ENCODE measurements around the gene STK32B. TPM values are rescaled to one million over a fixed set of nuclear protein-coding genes. Genes with fewer than 3 reads are reported as not detected.

STK32B gene
- total RNA-seq, 1 donor = 5.3 TPM

DNA sequence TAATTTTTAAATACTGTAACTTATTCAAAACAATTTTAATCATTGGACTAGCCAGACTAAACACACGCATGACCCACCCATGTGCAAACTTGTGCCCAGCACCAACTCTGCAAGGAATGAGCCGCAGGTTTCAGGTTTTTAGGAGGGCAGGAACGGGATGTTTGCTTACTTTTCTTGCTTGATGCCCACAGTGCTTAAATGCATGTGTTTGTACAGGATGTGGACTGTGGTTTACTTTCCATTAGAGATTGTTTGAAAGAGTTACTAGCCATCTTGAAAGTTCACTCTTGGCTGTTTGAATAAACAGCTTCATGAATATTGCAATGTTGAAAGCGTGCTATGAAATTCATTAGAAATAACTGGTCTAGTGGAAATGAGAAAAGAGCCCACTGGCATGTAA lies 83.3 kb downstream of the STK32B start:
- DNase-seq (ENCODE audit: low read depth) = no peak
- H3K4me3 ChIP-seq (ENCODE audit: low read depth, low read length) = no peak overlapping the region
- TF ChIP-seq, protein P1, sequence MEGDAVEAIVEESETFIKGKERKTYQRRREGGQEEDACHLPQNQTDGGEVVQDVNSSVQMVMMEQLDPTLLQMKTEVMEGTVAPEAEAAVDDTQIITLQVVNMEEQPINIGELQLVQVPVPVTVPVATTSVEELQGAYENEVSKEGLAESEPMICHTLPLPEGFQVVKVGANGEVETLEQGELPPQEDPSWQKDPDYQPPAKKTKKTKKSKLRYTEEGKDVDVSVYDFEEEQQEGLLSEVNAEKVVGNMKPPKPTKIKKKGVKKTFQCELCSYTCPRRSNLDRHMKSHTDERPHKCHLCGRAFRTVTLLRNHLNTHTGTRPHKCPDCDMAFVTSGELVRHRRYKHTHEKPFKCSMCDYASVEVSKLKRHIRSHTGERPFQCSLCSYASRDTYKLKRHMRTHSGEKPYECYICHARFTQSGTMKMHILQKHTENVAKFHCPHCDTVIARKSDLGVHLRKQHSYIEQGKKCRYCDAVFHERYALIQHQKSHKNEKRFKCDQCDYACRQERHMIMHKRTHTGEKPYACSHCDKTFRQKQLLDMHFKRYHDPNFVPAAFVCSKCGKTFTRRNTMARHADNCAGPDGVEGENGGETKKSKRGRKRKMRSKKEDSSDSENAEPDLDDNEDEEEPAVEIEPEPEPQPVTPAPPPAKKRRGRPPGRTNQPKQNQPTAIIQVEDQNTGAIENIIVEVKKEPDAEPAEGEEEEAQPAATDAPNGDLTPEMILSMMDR (IDR thresholded peaks at IDR 0.05; ENCODE audit: insufficient read depth, low read length) = no peak

- TF ChIP-seq, protein P1 (IDR thresholded peaks at IDR 0.05; ENCODE audit: insufficient read depth, low read length) = no peak
- no peak for DNase-seq (ENCODE audit: low read depth)
- no peak overlapping the region for H3K4me3 ChIP-seq (ENCODE audit: low read depth, low read length)
Observed at GRCh38 chr4:5137226-5137625, 85.9 kb downstream of the STK32B start.

DNA sequence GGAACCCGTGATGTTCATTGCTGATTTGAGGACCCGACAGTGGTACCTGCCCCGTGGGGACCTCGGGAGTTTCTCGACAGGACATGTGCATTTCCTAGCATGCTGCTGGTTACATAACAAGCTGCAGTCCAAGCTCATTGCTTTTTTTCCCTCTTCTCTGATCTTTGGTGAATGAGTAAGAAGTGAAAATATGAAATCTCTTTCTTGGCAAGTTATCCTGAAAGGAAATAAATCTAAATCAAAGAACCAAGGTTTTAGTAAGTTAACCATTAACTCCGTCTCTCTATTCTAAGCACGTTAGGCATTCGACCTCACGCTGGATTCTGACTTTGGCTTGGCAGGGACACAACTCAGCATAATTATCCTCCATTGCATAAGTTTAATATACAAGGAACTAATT lies 86.6 kb downstream of the STK32B start:
- peak; percentile 2 for DNase-seq (ENCODE audit: low read depth)
- TF ChIP-seq, protein P1 (IDR thresholded peaks at IDR 0.05; ENCODE audit: insufficient read depth, low read length) = no peak
- no peak overlapping the region for H3K4me3 ChIP-seq (ENCODE audit: low read depth, low read length)

GRCh38 chr4:5138389-5138788 lies 87.1 kb downstream of the STK32B start:
- no peak overlapping the region for H3K4me3 ChIP-seq (ENCODE audit: low read depth, low read length)
- DNase-seq (ENCODE audit: low read depth) = no peak
- TF ChIP-seq, protein P1 (IDR thresholded peaks at IDR 0.05; ENCODE audit: insufficient read depth, low read length) = no peak

DNA sequence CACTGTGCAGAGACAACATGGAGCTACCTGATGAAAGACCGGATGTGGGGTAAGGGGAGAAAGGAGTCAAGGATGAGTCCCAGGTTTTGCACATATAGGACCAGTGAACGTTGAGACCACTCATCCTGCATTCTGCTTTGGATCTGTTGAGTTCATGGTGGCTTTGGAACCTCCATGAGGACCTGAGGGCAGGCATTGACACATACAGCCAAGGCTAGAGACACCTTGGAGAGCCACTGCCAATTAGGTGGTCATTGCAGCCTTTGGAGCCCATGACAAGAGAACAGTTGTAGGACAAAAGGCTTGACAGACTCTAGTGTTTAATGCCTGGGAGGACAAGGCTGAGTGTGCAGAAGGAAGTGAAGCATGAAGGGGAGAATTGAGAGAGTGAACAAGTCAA lies 87.9 kb downstream of the STK32B start:
- no peak overlapping the region for H3K4me3 ChIP-seq (ENCODE audit: low read depth, low read length)

DNA sequence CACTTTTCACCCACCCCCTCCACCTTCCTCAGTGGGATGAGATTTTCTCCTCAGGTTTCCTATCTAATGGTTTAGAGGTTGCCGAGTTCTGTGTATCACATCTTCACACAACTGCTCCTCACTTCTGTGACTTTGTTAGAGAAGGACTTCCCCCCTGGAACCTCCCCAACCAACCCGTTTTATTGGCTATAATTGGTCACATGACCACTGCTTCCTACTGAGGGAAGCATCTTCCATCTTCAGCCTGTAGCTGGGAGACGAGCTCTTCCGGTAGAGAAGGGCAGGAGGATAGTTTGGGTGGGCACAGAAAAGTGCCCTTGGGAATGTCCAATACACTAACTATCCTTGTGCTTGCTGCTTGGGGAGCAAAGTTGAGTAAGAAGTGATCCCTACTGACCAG lies 90.5 kb downstream of the STK32B start:
- DNase-seq (ENCODE audit: low read depth) = no peak
- TF ChIP-seq, protein P1 (IDR thresholded peaks at IDR 0.05; ENCODE audit: insufficient read depth, low read length) = no peak

More for the DNA sequence above, 87.9 kb downstream of the STK32B start:
- TF ChIP-seq, protein P1 (IDR thresholded peaks at IDR 0.05; ENCODE audit: insufficient read depth, low read length) = no peak
- no peak for DNase-seq (ENCODE audit: low read depth)

GRCh38 chr4:5142726-5143125 lies 91.4 kb downstream of the STK32B start:
- TF ChIP-seq, protein P1 (IDR thresholded peaks at IDR 0.05; ENCODE audit: insufficient read depth, low read length) = peak; percentile 66
- peak; percentile 75 for DNase-seq (ENCODE audit: low read depth)
- H3K4me3 ChIP-seq (ENCODE audit: low read depth, low read length) = no peak overlapping the region

More for the DNA sequence above, 90.5 kb downstream of the STK32B start:
- no peak overlapping the region for H3K4me3 ChIP-seq (ENCODE audit: low read depth, low read length)

Data from fibroblast of the aortic adventitia (primary cell).